ENCODE measurements around the gene CINP.
"Not testable (repeated sequence)": the region's sequence is repeated elsewhere in the genome, so short reads cannot be mapped to it uniquely, and the experiment has no call there.

The CINP gene

GRCh38 chr14:102362084-102362483, 606 bp downstream of the CINP start:
- peak overlapping the region; percentile 75 for H3K4me3 ChIP-seq (ENCODE audit: low read depth, low read length)
- no peak for DNase-seq (ENCODE audit: low read depth)
- in situ Hi-C loops (cut with HindIII; ENCODE audit: low sequenced_read_pairs): no loop called here
- no peak for TF ChIP-seq CTCF (IDR thresholded peaks at IDR 0.05; ENCODE audit: low read depth, low read length, missing control alignments)

- no peak for TF ChIP-seq CTCF (IDR thresholded peaks at IDR 0.05; ENCODE audit: low read depth, low read length, missing control alignments)
- H3K4me3 ChIP-seq (ENCODE audit: low read depth, low read length): no peak overlapping the region
- no peak for DNase-seq (ENCODE audit: low read depth)
- in situ Hi-C loops (cut with HindIII; ENCODE audit: low sequenced_read_pairs): no loop called here
Observed at GRCh38 chr14:102360388-102360787, 2.3 kb downstream of the CINP start.

GRCh38 chr14:102359341-102359740, 3.3 kb downstream of the CINP start:
- TF ChIP-seq CTCF (IDR thresholded peaks at IDR 0.05; ENCODE audit: low read depth, low read length, missing control alignments): no peak
- no peak overlapping the region for H3K4me3 ChIP-seq (ENCODE audit: low read depth, low read length)
- in situ Hi-C loops (cut with HindIII; ENCODE audit: low sequenced_read_pairs): no loop called here
- DNase-seq (ENCODE audit: low read depth): no peak

- in situ Hi-C loops (cut with HindIII; ENCODE audit: low sequenced_read_pairs): no loop called here
- TF ChIP-seq CTCF (IDR thresholded peaks at IDR 0.05; ENCODE audit: low read depth, low read length, missing control alignments): no peak
- DNase-seq (ENCODE audit: low read depth): no peak
- H3K4me3 ChIP-seq (ENCODE audit: low read depth, low read length): no peak overlapping the region
Observed at GRCh38 chr14:102356280-102356679, 6.4 kb downstream of the CINP start.

- DNase-seq (ENCODE audit: low read depth): no peak
- in situ Hi-C loops (cut with HindIII; ENCODE audit: low sequenced_read_pairs): no loop called here
- TF ChIP-seq CTCF (IDR thresholded peaks at IDR 0.05; ENCODE audit: low read depth, low read length, missing control alignments): no peak
- no peak overlapping the region for H3K4me3 ChIP-seq (ENCODE audit: low read depth, low read length)
Observed at GRCh38 chr14:102353126-102353619, 9.5 kb downstream of the CINP start.

GRCh38 chr14:102352213-102352612, 10.5 kb downstream of the CINP start:
- no peak overlapping the region for H3K4me3 ChIP-seq (ENCODE audit: low read depth, low read length)
- DNase-seq (ENCODE audit: low read depth): no peak
- TF ChIP-seq CTCF (IDR thresholded peaks at IDR 0.05; ENCODE audit: low read depth, low read length, missing control alignments): no peak
- in situ Hi-C loops (cut with HindIII; ENCODE audit: low sequenced_read_pairs): no loop called here

- in situ Hi-C loops (cut with HindIII; ENCODE audit: low sequenced_read_pairs); H3K4me3 ChIP-seq (ENCODE audit: low read depth, low read length); DNase-seq (ENCODE audit: low read depth): not testable (repeated sequence)
Observed at GRCh38 chr14:102351593-102351992, 11.1 kb downstream of the CINP start.

Data from astrocyte of the cerebellum (primary cell).